Measurements from ENCODE around the gene BACH2. TPM values are rescaled to one million over a fixed set of nuclear protein-coding genes. Genes with fewer than 3 reads are reported as not detected.
"Not testable (repeated sequence)": the region's sequence is repeated elsewhere in the genome, so short reads cannot be mapped to it uniquely, and the experiment has no call there.

Gene BACH2
- 7.8 to 10.5 TPM (median 8.3 TPM) in 3 replicates for total RNA-seq
- long read RNA-seq, partial matches to known transcripts: 1 of 3 reads
- long read RNA-seq, other reads (novel, unspliced or antisense): 2 of 3 reads

DNA sequence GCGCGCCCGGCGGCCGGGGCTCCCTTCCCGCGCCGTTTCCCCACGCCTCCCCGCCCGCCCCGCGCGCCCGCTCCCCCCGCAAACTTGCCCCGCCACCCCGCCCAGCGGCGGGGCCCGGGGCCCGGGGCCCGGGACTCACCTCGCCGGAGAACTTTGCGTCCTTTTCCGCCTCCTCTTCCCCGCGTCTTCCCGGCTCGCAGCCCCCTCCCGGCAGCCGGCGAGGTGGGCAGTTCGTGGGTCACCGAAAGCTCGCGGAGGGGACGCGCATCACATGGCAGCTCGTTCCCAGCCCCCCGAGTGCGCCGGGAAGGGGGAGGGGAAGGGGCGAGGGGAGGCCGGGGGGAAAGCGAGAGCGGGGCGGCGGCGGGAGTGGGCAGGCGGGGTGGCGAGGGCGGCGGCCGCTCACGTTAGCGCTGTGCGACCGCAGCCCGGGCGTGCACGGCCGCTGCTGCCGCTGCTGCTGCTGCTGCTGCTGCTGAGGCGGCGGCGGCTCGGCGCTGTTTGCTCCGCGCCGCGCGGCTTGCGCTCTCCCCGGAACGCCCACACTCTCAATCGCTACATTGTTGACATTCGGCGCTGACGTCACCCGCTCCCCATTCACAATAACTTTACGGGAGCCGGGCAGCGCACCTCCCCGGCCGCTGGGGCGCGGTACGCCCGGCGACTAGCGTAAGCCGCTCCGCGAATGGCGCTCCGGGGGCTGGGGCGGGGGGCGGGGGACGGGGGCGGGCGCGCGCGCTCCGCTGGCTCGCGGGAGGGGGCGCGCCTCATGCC, at the start of gene BACH2:
Gene BACH2 (minus strand): TSS at position 503 of the 774 bp plus-strand sequence. CDS start 287,999 bp downstream, outside the sequence.
- TF ChIP-seq, protein P1, sequence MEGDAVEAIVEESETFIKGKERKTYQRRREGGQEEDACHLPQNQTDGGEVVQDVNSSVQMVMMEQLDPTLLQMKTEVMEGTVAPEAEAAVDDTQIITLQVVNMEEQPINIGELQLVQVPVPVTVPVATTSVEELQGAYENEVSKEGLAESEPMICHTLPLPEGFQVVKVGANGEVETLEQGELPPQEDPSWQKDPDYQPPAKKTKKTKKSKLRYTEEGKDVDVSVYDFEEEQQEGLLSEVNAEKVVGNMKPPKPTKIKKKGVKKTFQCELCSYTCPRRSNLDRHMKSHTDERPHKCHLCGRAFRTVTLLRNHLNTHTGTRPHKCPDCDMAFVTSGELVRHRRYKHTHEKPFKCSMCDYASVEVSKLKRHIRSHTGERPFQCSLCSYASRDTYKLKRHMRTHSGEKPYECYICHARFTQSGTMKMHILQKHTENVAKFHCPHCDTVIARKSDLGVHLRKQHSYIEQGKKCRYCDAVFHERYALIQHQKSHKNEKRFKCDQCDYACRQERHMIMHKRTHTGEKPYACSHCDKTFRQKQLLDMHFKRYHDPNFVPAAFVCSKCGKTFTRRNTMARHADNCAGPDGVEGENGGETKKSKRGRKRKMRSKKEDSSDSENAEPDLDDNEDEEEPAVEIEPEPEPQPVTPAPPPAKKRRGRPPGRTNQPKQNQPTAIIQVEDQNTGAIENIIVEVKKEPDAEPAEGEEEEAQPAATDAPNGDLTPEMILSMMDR (IDR thresholded peaks at IDR 0.05): peak; percentile 29
- peaks cover 8% of the 10 kb centered on the region for H3K27me3 Mint-ChIP-seq (ENCODE audit: low read depth)
- H3K4me1 Mint-ChIP-seq (ENCODE audit: low read depth): peaks cover 11% of the 10 kb centered on the region
- no peaks in the 10 kb centered on the region for H3K36me3 Mint-ChIP-seq (ENCODE audit: low read depth)
- peak within 1 kb of the TSS; percentile 81 for H3K4me3 Mint-ChIP-seq (ENCODE audit: unreplicated experiment)
- DNase-seq (ENCODE audit: low spot score): no peak
- H3K9me3 Mint-ChIP-seq (ENCODE audit: low read depth): no peaks in the 10 kb centered on the region
- peak within 1 kb of the TSS; percentile 81 for H3K27ac Mint-ChIP-seq (ENCODE audit: unreplicated experiment)

DNA sequence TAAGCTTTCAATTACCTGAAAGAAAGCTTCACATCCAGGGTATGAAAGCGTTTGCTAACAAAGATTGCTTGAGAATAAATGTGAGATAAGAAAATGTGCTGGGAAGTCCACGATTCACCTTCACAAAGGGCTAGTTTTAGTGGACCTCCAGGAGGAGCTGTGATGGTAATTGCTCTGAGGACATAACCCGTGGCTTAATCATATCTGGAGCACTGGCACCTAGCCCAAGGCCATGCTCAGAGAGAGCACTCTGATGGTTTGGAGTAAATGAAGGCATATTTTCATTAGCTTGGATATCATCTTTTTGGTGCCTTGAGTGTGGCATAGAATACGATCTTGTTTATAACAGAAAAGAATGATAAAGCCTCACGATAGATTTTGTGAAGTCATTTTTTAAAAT, 46.9 kb upstream of the BACH2 start:
- no peak for DNase-seq (ENCODE audit: low spot score)
- H3K27ac Mint-ChIP-seq (ENCODE audit: unreplicated experiment): no peak overlapping the region
- peaks cover 5% of the 10 kb centered on the region for H3K9me3 Mint-ChIP-seq (ENCODE audit: low read depth)
- H3K4me3 Mint-ChIP-seq (ENCODE audit: unreplicated experiment): no peak overlapping the region
- no peaks in the 10 kb centered on the region for H3K4me1 Mint-ChIP-seq (ENCODE audit: low read depth)
- peaks cover 1% of the 10 kb centered on the region for H3K36me3 Mint-ChIP-seq (ENCODE audit: low read depth)
- H3K27me3 Mint-ChIP-seq (ENCODE audit: low read depth): peaks cover 18% of the 10 kb centered on the region
- TF ChIP-seq, protein P1 (IDR thresholded peaks at IDR 0.05): no peak

DNA sequence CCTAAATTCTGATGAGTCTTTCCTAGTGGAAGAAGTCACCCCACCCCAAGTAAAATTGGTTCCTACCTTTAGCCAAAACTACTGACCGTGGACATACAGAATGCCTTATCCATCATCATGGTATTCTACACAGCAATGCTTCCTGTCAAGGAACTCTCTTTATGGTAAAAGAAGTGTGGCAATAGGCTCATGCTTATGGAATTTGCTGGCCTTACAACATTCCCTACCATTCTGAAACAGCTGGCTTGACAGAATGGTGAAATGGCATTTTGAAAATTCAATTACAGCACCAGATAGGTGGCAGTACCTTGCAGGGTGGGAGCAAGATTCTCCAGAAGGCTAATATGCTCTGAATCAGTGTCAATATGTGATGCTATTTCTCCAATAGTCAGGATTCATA, 41.8 kb upstream of the BACH2 start:
- no peaks in the 10 kb centered on the region for H3K4me1 Mint-ChIP-seq (ENCODE audit: low read depth)
- H3K27ac Mint-ChIP-seq (ENCODE audit: unreplicated experiment): no peak overlapping the region
- peaks cover 2% of the 10 kb centered on the region for H3K9me3 Mint-ChIP-seq (ENCODE audit: low read depth)
- DNase-seq (ENCODE audit: low spot score): no peak
- TF ChIP-seq, protein P1 (IDR thresholded peaks at IDR 0.05): no peak
- peaks cover 1% of the 10 kb centered on the region for H3K36me3 Mint-ChIP-seq (ENCODE audit: low read depth)
- no peaks in the 10 kb centered on the region for H3K27me3 Mint-ChIP-seq (ENCODE audit: low read depth)
- H3K4me3 Mint-ChIP-seq (ENCODE audit: unreplicated experiment): no peak overlapping the region

DNA sequence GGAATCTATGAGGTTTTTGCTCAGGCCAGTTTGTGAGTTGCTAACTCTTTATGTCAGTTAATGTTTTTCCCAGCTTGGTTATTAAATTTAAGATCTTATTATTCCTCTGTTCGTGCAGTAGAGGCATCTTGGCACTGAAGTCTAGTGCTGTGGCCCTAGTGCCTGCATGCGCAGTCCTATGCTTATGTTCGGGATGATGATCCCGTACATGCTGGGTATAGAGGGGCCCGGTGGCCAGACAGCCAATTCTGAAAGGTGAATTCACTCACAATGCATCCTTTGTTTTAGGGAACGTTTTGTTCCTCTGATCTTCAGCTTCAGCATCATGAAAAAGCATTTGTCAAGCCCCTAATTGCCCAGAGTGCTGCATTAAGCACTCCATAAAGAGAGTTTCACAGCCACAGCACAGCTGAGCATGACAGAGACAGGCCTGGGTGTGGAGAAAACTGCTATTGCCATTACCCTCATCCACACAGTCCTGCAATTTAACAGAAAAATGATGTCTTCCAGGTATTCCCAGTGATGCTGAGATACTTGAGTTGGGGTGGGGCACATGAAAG, 39.8 kb upstream of the BACH2 start:
- peaks cover 1% of the 10 kb centered on the region for H3K36me3 Mint-ChIP-seq (ENCODE audit: low read depth)
- TF ChIP-seq, protein P1 (IDR thresholded peaks at IDR 0.05): no peak
- peaks cover 5% of the 10 kb centered on the region for H3K9me3 Mint-ChIP-seq (ENCODE audit: low read depth)
- H3K27me3 Mint-ChIP-seq (ENCODE audit: low read depth): no peaks in the 10 kb centered on the region
- no peak for DNase-seq (ENCODE audit: low spot score)
- H3K4me3 Mint-ChIP-seq (ENCODE audit: unreplicated experiment): no peak overlapping the region
- no peaks in the 10 kb centered on the region for H3K4me1 Mint-ChIP-seq (ENCODE audit: low read depth)
- no peak overlapping the region for H3K27ac Mint-ChIP-seq (ENCODE audit: unreplicated experiment)

DNA sequence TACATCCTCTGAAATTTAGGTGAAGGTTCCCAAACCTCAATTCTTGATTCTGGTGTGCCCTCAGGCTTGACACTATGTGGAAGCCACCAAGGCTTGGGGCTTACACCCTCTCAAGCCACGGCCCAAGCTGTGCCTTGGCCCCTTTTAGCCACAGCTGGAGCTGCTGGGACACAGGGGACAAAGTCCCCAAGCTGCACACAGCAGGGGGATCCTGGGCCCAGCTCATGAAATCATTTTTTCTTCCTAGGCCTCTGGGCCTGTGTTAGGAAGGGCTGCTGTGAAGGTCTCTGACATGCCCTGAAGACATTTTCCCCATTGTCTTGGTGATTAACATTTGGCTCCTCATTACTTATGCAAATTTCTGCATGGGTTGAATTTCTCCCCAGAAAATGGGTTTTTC, 37.3 kb upstream of the BACH2 start:
- DNase-seq (ENCODE audit: low spot score): no peak

DNA sequence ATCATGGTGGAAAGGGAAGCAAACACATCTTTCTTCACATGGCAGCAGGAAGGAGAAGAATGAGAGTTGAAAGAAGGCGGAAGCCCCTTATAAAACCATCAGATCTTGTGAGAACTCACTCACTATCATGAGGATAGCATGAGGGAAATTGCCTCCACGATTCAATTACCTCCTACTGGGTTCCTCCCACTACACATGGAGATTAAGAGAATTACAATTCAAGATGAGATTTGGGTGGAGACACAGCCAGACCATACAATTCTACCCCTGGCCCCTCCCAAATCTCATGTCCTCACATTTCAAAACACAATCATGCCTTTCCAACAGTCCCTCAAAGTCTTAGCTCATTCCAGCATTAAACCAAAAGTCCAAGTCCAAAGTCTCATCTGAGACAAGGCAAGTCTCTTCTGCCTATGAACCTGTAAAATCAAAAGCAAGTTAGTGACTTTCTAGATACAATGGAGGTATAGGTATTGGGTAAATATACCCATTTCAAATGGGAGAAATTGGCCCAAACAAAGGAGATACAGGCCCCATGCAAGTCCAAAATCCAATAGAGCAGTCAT, 36.4 kb upstream of the BACH2 start:
- not testable (repeated sequence) for H3K4me1 Mint-ChIP-seq (ENCODE audit: low read depth); H3K9me3 Mint-ChIP-seq (ENCODE audit: low read depth); H3K27ac Mint-ChIP-seq (ENCODE audit: unreplicated experiment); H3K36me3 Mint-ChIP-seq (ENCODE audit: low read depth); H3K4me3 Mint-ChIP-seq (ENCODE audit: unreplicated experiment); DNase-seq (ENCODE audit: low spot score); H3K27me3 Mint-ChIP-seq (ENCODE audit: low read depth)

More for the DNA sequence above, 37.3 kb upstream of the BACH2 start:
- Mint-ChIP-seq H3K27ac (ENCODE audit: unreplicated experiment) (no peak overlapping the region), H3K4me1 (ENCODE audit: low read depth) (no peaks in the 10 kb centered on the region), H3K36me3 (ENCODE audit: low read depth) (no peaks in the 10 kb centered on the region), H3K4me3 (ENCODE audit: unreplicated experiment) (no peak overlapping the region), H3K9me3 (ENCODE audit: low read depth) (peaks cover 3% of the 10 kb centered on the region), H3K27me3 (ENCODE audit: low read depth) (no peaks in the 10 kb centered on the region)
- TF ChIP-seq, protein P1 (IDR thresholded peaks at IDR 0.05): no peak

All from chondrocyte (in vitro differentiated cells).